Activated T-cell treated with anti-CD3 and anti-CD28 coated beads for 1 hour (primary cell): ENCODE results near the gene RPL12.
"Not testable (repeated sequence)": the region's sequence is repeated elsewhere in the genome, so short reads cannot be mapped to it uniquely, and the experiment has no call there.

Source experiments
- DNase-seq: peaks from one replicate; pipeline ENCODE4 v3.0.0-alpha.2; 2020; ENCODE audit warnings: low read depth

RPL12 gene

GRCh38 chr9:127467621-127468020 is 16.4 kb upstream of the RPL12 start:
- no peak for DNase-seq

DNA sequence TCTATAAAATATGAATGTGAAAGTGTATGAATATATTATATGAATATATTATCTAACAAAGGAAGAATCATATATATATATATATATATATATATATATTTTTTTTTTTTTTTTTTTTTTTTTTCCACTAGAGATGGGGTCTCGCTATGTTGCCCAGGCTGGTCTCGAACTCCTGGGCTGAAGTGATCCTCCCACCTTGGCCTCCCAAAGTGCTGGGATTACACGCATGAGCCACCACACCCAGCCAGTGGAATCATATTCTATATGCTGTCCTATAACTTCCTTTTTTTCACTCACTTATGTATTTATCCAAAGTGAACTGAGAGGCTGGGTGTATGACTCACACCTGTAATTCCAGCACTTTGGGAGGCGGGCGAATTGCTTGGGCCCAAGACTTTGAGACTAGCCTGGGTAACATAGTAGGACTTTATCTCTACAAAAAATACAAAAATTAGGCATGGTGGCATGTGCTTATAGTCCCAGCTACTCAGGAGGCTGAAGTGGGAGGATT is 15.3 kb upstream of the RPL12 start:
- not testable (repeated sequence) for DNase-seq

GRCh38 chr9:127463911-127464310 is 12.7 kb upstream of the RPL12 start:
- no peak for DNase-seq

GRCh38 chr9:127463382-127463781 is 12.2 kb upstream of the RPL12 start:
- no peak for DNase-seq

DNA sequence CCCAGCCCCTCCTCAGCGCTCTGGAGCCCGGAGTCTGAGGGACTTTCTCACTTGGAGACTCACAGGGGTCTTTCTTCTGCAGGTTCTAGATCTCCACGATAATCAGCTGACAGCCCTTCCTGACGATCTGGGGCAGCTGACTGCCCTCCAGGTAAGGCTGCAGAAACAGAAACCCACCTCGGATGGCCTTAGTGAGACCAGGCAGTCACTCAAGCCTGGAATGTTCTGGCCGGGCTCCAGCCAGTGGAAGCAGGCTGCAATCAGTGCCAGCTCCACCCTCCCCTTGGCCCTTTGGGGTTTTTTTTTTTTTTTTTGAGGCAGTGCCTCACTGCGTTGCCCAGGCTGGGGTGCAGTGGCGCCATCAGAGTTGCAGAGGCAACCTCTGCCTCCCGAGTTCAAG is 7.7 kb upstream of the RPL12 start:
- no peak for DNase-seq

GRCh38 chr9:127457191-127457878 is 6.1 kb upstream of the RPL12 start:
- no peak for DNase-seq

DNA sequence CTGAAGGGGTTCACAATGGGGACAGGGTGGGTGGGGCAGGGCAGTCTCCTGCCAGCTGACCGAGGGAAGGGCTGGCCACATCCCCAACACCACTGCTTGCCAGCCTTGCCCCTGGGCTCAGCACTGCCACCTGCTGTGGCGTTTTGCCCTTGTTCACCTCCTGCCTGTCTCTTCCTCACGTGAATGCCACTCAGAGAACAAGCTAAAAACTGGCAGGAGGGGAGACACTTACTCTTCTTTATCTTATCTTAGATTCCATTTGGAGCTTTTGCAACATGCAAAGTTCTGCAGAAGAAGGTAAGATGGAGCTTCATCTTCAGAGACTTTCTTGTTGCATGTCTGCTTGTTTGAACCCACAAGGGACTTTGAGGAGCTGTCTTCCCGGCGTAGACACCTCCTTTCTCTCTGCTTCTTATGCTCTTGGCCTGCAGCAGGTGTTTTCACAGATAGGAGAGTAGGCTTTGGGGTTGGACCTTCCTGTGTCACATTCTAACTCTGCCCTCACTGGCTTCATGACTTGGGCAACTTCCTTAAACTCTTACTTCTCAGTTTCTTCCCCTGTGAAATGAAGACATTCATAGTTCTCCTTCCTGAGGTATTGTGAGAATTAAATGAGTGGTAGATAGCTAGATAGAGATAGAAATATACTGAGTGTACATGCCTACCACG is 4.3 kb upstream of the RPL12 start:
- DNase-seq, result no peak

- no peak for DNase-seq
Observed at GRCh38 chr9:127452691-127453090, 1.5 kb upstream of the RPL12 start.

DNA sequence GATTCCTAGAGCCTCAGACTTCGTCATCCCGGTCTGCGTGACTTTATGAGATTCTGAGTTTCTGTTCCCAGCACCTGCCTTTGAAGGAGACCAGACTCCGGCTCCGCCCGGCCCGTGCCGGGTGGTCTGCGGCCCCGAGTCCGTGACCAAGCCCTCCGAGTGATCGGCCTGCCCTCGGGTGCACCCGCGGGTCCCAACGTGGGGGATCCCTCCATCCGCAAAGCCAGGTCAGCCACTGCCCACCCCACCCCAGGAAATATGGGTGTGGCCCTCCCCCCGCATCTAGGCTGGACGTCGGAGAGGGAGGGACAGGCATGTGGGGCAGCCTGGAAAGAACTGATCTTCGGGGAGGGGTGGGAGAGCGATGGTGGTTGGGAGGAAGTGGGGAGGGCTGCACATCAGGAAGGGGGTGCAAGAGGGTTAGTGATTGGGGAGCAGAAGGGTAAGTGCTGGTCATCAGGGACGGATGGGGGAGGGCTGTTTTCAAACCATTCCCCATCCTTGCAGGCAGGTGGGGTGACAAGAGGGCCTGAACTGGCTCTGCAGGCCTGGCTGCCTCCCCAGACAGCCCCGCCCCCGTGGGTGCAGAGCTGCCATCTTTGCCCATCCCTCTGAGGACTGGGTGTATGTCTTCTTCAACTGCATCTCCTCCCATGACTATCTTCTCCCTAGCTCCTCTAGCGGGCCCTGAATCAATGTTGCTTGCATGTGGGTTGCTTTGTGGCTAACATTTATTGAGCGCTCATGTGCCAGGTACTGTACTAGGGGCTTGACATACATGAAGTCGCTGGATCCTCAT is 851 bp upstream of the RPL12 start:
- DNase-seq, result peak; percentile 9

- DNase-seq, result no peak
Observed at GRCh38 chr9:127451608-127451857, 327 bp upstream of the RPL12 start.

DNA sequence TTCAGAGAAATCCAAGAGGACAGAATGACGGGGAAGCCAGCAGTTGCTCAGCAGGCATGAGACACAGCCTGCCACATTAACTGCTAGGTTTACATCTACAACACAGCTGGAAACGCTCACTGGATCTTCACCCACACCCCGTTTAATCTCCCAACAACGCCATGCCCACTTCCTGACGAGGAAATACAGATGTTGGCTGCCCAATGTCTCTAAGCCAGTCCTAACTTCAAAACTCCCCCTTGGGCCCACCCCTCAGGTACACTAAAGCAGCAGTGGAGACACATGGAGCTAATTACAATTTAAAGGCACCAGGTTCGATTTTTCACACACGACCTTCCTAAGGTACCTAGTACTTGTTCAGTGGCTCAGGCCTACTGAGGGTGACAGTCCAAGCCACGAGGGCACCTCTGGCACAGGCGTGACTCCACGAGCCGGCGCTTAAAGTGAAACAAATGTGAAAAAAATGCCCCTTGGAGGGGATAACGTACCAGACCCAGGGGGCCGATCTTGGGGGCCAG is 904 bp downstream of the RPL12 start:
- no peak for DNase-seq

GRCh38 chr9:127449332-127449966 is 1.8 kb downstream of the RPL12 start:
- no peak for DNase-seq

GRCh38 chr9:127448112-127448805 is 2.9 kb downstream of the RPL12 start:
- DNase-seq, result no peak

DNA sequence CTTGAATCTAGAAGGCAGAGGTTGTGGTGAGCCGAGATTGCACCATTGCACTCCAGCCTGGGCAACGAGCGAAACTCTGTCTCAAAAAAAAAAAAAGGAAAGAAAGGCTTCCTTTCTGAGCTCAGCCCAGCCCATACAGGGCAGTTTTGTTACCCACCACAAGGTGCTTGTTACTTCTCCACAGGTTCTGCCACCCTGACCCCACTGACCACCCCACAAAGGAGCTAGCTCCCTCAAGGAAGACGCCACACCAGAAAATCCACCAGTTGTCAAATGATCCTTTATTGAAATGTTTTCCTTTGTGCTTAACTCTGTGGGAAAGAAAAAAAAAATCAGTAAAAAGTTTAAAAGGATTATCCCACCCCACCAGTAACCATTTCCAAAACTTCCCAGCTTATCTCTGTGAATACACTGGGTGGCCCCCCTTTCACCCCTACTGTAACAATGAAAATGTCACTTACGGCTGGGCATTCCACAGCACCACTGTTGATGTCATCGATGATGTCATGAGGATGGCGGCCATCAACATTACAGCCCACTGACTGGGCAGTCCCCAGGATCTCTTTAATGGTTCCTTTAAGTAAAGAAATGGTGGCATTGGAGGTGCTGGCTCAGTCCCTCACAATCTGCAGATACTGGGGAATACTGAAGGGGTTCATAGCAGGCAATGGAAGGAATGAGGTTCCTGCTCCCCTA is 3.6 kb downstream of the RPL12 start:
- no peak for DNase-seq

DNA sequence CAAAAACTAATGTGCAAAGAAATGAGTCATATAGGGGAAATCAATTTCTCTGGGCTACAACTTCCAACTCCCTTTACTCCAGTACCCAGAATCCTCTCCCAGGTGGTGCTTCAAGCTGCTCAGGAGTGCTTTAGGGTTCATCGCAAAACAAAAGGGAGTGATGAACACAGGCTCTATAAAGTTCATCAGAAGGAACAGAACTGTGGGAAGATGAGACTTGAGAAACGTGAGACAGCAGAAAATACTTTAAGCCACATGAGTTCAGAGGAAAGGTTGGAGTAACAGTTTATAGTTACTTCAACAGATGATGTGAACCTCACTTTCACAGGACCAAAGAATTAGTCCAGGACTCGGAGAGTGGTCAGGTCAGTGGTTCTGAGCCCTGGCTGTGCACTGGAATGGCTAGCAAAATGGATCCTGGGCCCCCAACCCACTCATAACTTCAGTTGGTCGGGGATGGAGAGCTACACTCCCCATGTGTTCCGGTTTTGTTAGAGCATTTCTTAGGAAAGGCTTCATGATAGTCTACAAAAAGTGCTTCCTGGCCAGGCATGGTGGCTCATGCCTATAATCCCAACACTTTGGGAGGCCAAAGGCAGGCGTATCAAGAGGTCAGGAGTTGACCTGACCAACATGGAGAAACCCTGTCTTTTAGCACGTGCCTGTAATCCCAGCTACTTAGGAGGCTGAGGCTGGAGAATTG is 4.3 kb downstream of the RPL12 start:
- DNase-seq, result no peak

- DNase-seq, result no peak
Observed at GRCh38 chr9:127445851-127446712, 5.1 kb downstream of the RPL12 start.

GRCh38 chr9:127444921-127445850 is 6.0 kb downstream of the RPL12 start:
- no peak for DNase-seq

DNA sequence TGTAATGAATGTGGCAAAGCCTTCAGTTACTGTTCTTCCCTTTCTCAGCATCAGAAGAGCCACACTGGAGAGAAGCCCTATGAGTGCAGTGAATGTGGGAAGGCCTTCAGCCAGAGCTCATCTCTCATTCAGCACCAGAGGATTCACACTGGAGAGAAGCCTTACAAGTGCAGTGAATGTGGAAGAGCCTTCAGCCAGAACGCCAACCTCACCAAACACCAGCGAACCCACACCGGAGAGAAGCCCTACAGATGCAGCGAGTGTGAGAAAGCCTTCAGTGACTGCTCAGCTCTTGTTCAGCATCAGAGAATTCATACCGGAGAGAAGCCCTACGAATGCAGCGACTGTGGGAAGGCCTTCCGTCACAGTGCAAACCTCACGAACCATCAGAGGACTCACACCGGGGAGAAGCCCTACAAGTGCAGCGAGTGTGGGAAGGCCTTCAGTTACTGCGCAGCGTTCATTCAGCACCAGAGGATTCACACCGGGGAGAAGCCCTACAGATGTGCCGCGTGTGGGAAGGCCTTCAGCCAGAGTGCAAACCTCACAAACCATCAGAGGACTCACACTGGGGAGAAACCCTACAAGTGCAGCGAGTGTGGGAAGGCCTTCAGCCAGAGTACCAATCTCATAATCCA is 6.8 kb downstream of the RPL12 start:
- DNase-seq, result no peak
